Activated CD4-positive, alpha-beta memory T cell treated with anti-CD3 and anti-CD28 coated beads for 36 hours (primary cell): ENCODE results near the gene NUP210L. TPM values are rescaled to one million over a fixed set of nuclear protein-coding genes. Genes with fewer than 3 reads are reported as not detected.
A peak's percentile ranks its signal among the peaks of the same experiment; 100 is the strongest.

Source experiments
- CTCF ChIA-PET: fragments of 350-600 bp; sonication (Branson Sonifier 250); formaldehyde crosslinking; loops from one replicate; lab custom pipeline; 2021; ENCODE audit warnings: antibody characterized with exemption, inconsistent platforms; lab: Charles Lee
- POLR2A ChIA-PET: fragments of 350-600 bp; sonication (Branson Sonifier 250); formaldehyde crosslinking; loops from one replicate; lab custom pipeline; 2021; ENCODE audit warnings: antibody characterized with exemption; lab: Charles Lee
- DNase-seq: peaks from one replicate; pipeline ENCODE4 v3.0.0-alpha.2; 2020
- H3K27ac Mint-ChIP-seq: one replicate; pipeline ENCODE4 v1.8.0; 2021; ENCODE audit warnings: mixed read lengths
- H3K27me3 Mint-ChIP-seq: one replicate; pipeline ENCODE4 v1.8.0; 2021; ENCODE audit warnings: mixed read lengths
- H3K36me3 Mint-ChIP-seq: one replicate; pipeline ENCODE4 v1.8.0; 2021; ENCODE audit warnings: mixed read lengths
- H3K4me1 Mint-ChIP-seq: one replicate; pipeline ENCODE4 v1.8.0; 2021; ENCODE audit warnings: low read depth, mixed read lengths
- H3K4me3 Mint-ChIP-seq: one replicate; pipeline ENCODE4 v1.8.0; 2021; ENCODE audit warnings: mild to moderate bottlenecking, mixed read lengths
- H3K9me3 Mint-ChIP-seq: one replicate; pipeline ENCODE4 v1.8.0; 2021; ENCODE audit warnings: mixed read lengths
- intact Hi-C: fragments of 100-400 bp; cut with micrococcal nuclease; formaldehyde crosslinking; loops from one replicate; pipeline ENCODE4 v1.15.1; 2023
- total RNA-seq, 2 experiments: library from RNA; stranded (reverse); gene quantifications; one replicate each; pipeline ENCODE4 v1.2.3, GENCODE V29; 2021

NUP210L gene
- total RNA-seq, 2 experiments from 2014 or later: 0.05 to 0.12 TPM

- peak overlapping the region; percentile 47 for H3K27ac Mint-ChIP-seq
- no peak for DNase-seq
- ChIA-PET CTCF (interaction anchor here (1.1 to 1.6 kb wide), 2 partner anchors 8 to 33 kb away, joined by 4 to 5 read pairs; partner anchors contain the start of gene DENND4B), POLR2A (interaction anchor here (0.9 kb wide), 1 partner anchor 24 kb away, joined by 3 read pairs; the partner anchor contains the start of gene JTB)
- H3K27me3 Mint-ChIP-seq: no peaks in the 10 kb centered on the region
- H3K36me3 Mint-ChIP-seq: peaks cover 40% of the 10 kb centered on the region
- H3K9me3 Mint-ChIP-seq: no peaks in the 10 kb centered on the region
- peaks cover 31% of the 10 kb centered on the region for H3K4me1 Mint-ChIP-seq
- H3K4me3 Mint-ChIP-seq: no peak overlapping the region
- intact Hi-C loops: no loop called here
Measured at GRCh38 chr1:153953859-153954365, 201.0 kb downstream of the NUP210L start.

GRCh38 chr1:153951801-153952200, 203.1 kb downstream of the NUP210L start:
- H3K36me3 Mint-ChIP-seq: peaks cover 38% of the 10 kb centered on the region
- ChIA-PET POLR2A (no interaction called here), CTCF (no interaction called here)
- H3K9me3 Mint-ChIP-seq: no peaks in the 10 kb centered on the region
- peaks cover 26% of the 10 kb centered on the region for H3K4me1 Mint-ChIP-seq
- no peaks in the 10 kb centered on the region for H3K27me3 Mint-ChIP-seq
- no peak overlapping the region for H3K4me3 Mint-ChIP-seq
- DNase-seq: no peak
- intact Hi-C loops: no loop called here
- no peak overlapping the region for H3K27ac Mint-ChIP-seq

- Mint-ChIP-seq H3K9me3 (no peaks in the 10 kb centered on the region), H3K36me3 (peaks cover 38% of the 10 kb centered on the region), H3K27ac (peak overlapping the region; percentile 16), H3K4me3 (no peak overlapping the region), H3K4me1 (peaks cover 22% of the 10 kb centered on the region), H3K27me3 (no peaks in the 10 kb centered on the region)
- intact Hi-C loops: no loop called here
- no peak for DNase-seq
- CTCF ChIA-PET: interaction anchor here (1.0 kb wide), 1 partner anchor 153 kb away, joined by 3 read pairs; no protein-coding TSS in a partner anchor
- POLR2A ChIA-PET: interaction anchor here (0.9 kb wide), 1 partner anchor 11 kb away, joined by 3 read pairs; no protein-coding TSS in a partner anchor
Measured at GRCh38 chr1:153951183-153951582, 203.7 kb downstream of the NUP210L start.

- peak within 1 kb of the TSS; percentile 92 for H3K4me3 Mint-ChIP-seq
- no peaks in the 10 kb centered on the region for H3K27me3 Mint-ChIP-seq
- DNase-seq: peak; percentile 83
- peaks cover 25% of the 10 kb centered on the region for H3K4me1 Mint-ChIP-seq
- intact Hi-C loops: loop anchor here (1.0 kb wide), 2 partner anchors 23 to 149 kb away; no protein-coding TSS in a partner anchor
- peaks cover 40% of the 10 kb centered on the region for H3K36me3 Mint-ChIP-seq
- no peaks in the 10 kb centered on the region for H3K9me3 Mint-ChIP-seq
- POLR2A ChIA-PET: interaction anchor here (0.6 to 3.9 kb wide), 12 partner anchors 9 to 171 kb away, joined by 3 to 41 read pairs (median 8); partner anchors contain the start of genes CREB3L4, CRTC2, GATAD2B and RPS27
- CTCF ChIA-PET: interaction anchor here (0.6 to 4.3 kb wide), 32 partner anchors 8 to 439 kb away, joined by 3 to 31 read pairs (median 4); partner anchors contain the start of genes CREB3L4, CRTC2, JTB and RAB13
- H3K27ac Mint-ChIP-seq: peak within 1 kb of the TSS; percentile 97
Measured at GRCh38 chr1:153946622-153947241, 208.1 kb downstream of the NUP210L start, which contains the start of gene DENND4B. TSS of gene DENND4B (minus strand) at chr1:153946718. CDS start at chr1:153944374, 2,344 bp downstream.

GRCh38 chr1:153945795-153946621, 208.9 kb downstream of the NUP210L start:
- H3K4me3 Mint-ChIP-seq: peak overlapping the region; percentile 92
- H3K9me3 Mint-ChIP-seq: no peaks in the 10 kb centered on the region
- CTCF ChIA-PET: interaction anchor here (0.6 to 4.3 kb wide), 30 partner anchors 8 to 438 kb away, joined by 3 to 31 read pairs (median 6); partner anchors contain the start of genes CREB3L4, CRTC2, GATAD2B and JTB
- POLR2A ChIA-PET: interaction anchor here (0.6 to 3.9 kb wide), 14 partner anchors 10 to 171 kb away, joined by 3 to 41 read pairs (median 8); partner anchors contain the start of genes CREB3L4, CRTC2, GATAD2B and JTB
- intact Hi-C loops: loop anchor here (1.0 to 2.0 kb wide), 4 partner anchors 12 to 149 kb away; partner anchors contain the start of gene CRTC2
- peak overlapping the region; percentile 97 for H3K27ac Mint-ChIP-seq
- H3K36me3 Mint-ChIP-seq: peaks cover 36% of the 10 kb centered on the region
- DNase-seq: peak; percentile 81
- H3K4me1 Mint-ChIP-seq: peaks cover 25% of the 10 kb centered on the region
- no peaks in the 10 kb centered on the region for H3K27me3 Mint-ChIP-seq

- Mint-ChIP-seq H3K9me3 (no peaks in the 10 kb centered on the region), H3K27ac (peak overlapping the region; percentile 97), H3K27me3 (no peaks in the 10 kb centered on the region), H3K36me3 (peaks cover 36% of the 10 kb centered on the region), H3K4me3 (peak overlapping the region; percentile 92), H3K4me1 (peaks cover 25% of the 10 kb centered on the region)
- POLR2A ChIA-PET: interaction anchor here (0.6 to 3.9 kb wide), 15 partner anchors 11 to 1976 kb away, joined by 3 to 41 read pairs (median 5); partner anchors contain the start of genes CREB3L4, GATAD2B, JTB and RPS27
- intact Hi-C loops: loop anchor here (1.0 to 2.0 kb wide), 2 partner anchors 13 to 140 kb away; partner anchors contain the start of gene CRTC2
- CTCF ChIA-PET: interaction anchor here (0.6 to 4.3 kb wide), 14 partner anchors 9 to 148 kb away, joined by 3 to 31 read pairs (median 10); partner anchors contain the start of genes CREB3L4, CRTC2, GATAD2B and RAB13
- DNase-seq: peak; percentile 86
Measured at GRCh38 chr1:153945131-153945794, 209.6 kb downstream of the NUP210L start.

GRCh38 chr1:153944827-153945117, 210.1 kb downstream of the NUP210L start:
- DNase-seq: no peak
- H3K4me3 Mint-ChIP-seq: peak overlapping the region; percentile 92
- POLR2A ChIA-PET: interaction anchor here (0.6 to 3.9 kb wide), 11 partner anchors 11 to 1977 kb away, joined by 3 to 41 read pairs (median 5); partner anchors contain the start of genes CREB3L4, GATAD2B, JTB and RPS27
- H3K36me3 Mint-ChIP-seq: peaks cover 35% of the 10 kb centered on the region
- H3K27ac Mint-ChIP-seq: peak overlapping the region; percentile 97
- H3K9me3 Mint-ChIP-seq: no peaks in the 10 kb centered on the region
- no peaks in the 10 kb centered on the region for H3K27me3 Mint-ChIP-seq
- CTCF ChIA-PET: interaction anchor here (1.4 to 4.3 kb wide), 7 partner anchors 12 to 147 kb away, joined by 6 to 31 read pairs (median 18); partner anchors contain the start of genes CREB3L4, GATAD2B, RAB13 and RPS27
- H3K4me1 Mint-ChIP-seq: peaks cover 25% of the 10 kb centered on the region
- intact Hi-C loops: loop anchor here (1.0 to 2.0 kb wide), 2 partner anchors 14 to 140 kb away; partner anchors contain the start of gene CRTC2

- intact Hi-C loops: loop anchor here (2.0 kb wide), 1 partner anchor 139 kb away; no protein-coding TSS in a partner anchor
- no peaks in the 10 kb centered on the region for H3K9me3 Mint-ChIP-seq
- peaks cover 34% of the 10 kb centered on the region for H3K36me3 Mint-ChIP-seq
- ChIA-PET POLR2A (interaction anchor here (0.6 to 3.9 kb wide), 14 partner anchors 12 to 1977 kb away, joined by 3 to 41 read pairs (median 4); partner anchors contain the start of genes CREB3L4, GATAD2B, JTB and RPS27), CTCF (interaction anchor here (1.0 to 4.3 kb wide), 8 partner anchors 12 to 147 kb away, joined by 3 to 31 read pairs (median 16); partner anchors contain the start of genes CREB3L4, GATAD2B, RAB13 and RPS27)
- H3K27ac Mint-ChIP-seq: peak overlapping the region; percentile 97
- H3K4me3 Mint-ChIP-seq: peak overlapping the region; percentile 92
- no peak for DNase-seq
- no peaks in the 10 kb centered on the region for H3K27me3 Mint-ChIP-seq
- H3K4me1 Mint-ChIP-seq: peaks cover 25% of the 10 kb centered on the region
Measured at GRCh38 chr1:153944005-153944826, 210.7 kb downstream of the NUP210L start.

GRCh38 chr1:153942766-153943549, 211.9 kb downstream of the NUP210L start:
- Mint-ChIP-seq H3K9me3 (no peaks in the 10 kb centered on the region), H3K4me1 (peaks cover 25% of the 10 kb centered on the region), H3K36me3 (peaks cover 32% of the 10 kb centered on the region), H3K27me3 (no peaks in the 10 kb centered on the region), H3K27ac (peak overlapping the region; percentile 29), H3K4me3 (no peak overlapping the region)
- ChIA-PET CTCF (interaction anchor here (1.0 to 4.3 kb wide), 2 partner anchors 24 to 122 kb away, joined by 3 to 29 read pairs; partner anchors contain the start of gene CREB3L4), POLR2A (interaction anchor here (0.7 to 3.9 kb wide), 4 partner anchors 21 to 34 kb away, joined by 3 to 41 read pairs (median 4); partner anchors contain the start of genes GATAD2B and JTB)
- intact Hi-C loops: no loop called here
- no peak for DNase-seq
